HL-60/S4 treated with phorbol 12-myristate 13-acetate at 8.2 ng/mL for 4 days and 3 days (cell line): ENCODE data around the gene MINDY2.

Source experiments
- in situ Hi-C: fragments of 300-500 bp; cut with MboI; formaldehyde crosslinking; loops from 2 replicates; pipeline ENCODE4 v1.15.0; 2022; ENCODE audit warnings: low sequenced_read_pairs

The MINDY2 gene

GRCh38 chr15:58770857-58771620 is at the start of gene MINDY2:
Gene MINDY2, plus strand, starts transcription at chr15:58771302. Its CDS starts 94 bp downstream, at chr15:58771396.
- in situ Hi-C loops: loop anchor here (25.0 kb wide), 1 partner anchor 534 kb away; no protein-coding TSS in a partner anchor

GRCh38 chr15:58724466-58724865 is 46.6 kb upstream of the MINDY2 start:
- in situ Hi-C loops: no loop called here

- in situ Hi-C loops: no loop called here
Observed at GRCh38 chr15:58726867-58727266, 44.2 kb upstream of the MINDY2 start.

GRCh38 chr15:58731756-58732535 is 39.2 kb upstream of the MINDY2 start:
- in situ Hi-C loops: no loop called here

GRCh38 chr15:58732625-58733363 is 38.3 kb upstream of the MINDY2 start:
- in situ Hi-C loops: no loop called here

GRCh38 chr15:58734859-58735258 is 36.2 kb upstream of the MINDY2 start:
- in situ Hi-C loops: no loop called here

GRCh38 chr15:58736018-58736643 is 35.0 kb upstream of the MINDY2 start:
- in situ Hi-C loops: no loop called here

GRCh38 chr15:58737298-58737697 is 33.8 kb upstream of the MINDY2 start:
- in situ Hi-C loops: no loop called here

- in situ Hi-C loops: no loop called here
Observed at GRCh38 chr15:58738046-58738707, 32.9 kb upstream of the MINDY2 start.

GRCh38 chr15:58740436-58740835 is 30.7 kb upstream of the MINDY2 start:
- in situ Hi-C loops: no loop called here

- in situ Hi-C loops: no loop called here
Observed at GRCh38 chr15:58741032-58741431, 30.1 kb upstream of the MINDY2 start.

GRCh38 chr15:58742022-58742813 is 28.9 kb upstream of the MINDY2 start:
- in situ Hi-C loops: no loop called here

GRCh38 chr15:58742819-58743502 is 28.1 kb upstream of the MINDY2 start:
- in situ Hi-C loops: no loop called here

- in situ Hi-C loops: no loop called here
Observed at GRCh38 chr15:58746174-58746573, 24.9 kb upstream of the MINDY2 start.

- in situ Hi-C loops: no loop called here
Observed at GRCh38 chr15:58748040-58748851, 22.9 kb upstream of the MINDY2 start.

- in situ Hi-C loops: no loop called here
Observed at GRCh38 chr15:58748852-58749531, 22.1 kb upstream of the MINDY2 start.

- in situ Hi-C loops: loop anchor here (25.0 kb wide), 1 partner anchor 512 kb away; no protein-coding TSS in a partner anchor
Observed at GRCh38 chr15:58749532-58750337, 21.4 kb upstream of the MINDY2 start, which contains the start of gene ADAM10. Gene ADAM10, minus strand, starts transcription at chr15:58749707. Its CDS starts 173 bp downstream, at chr15:58749534.
